ENCODE measurements around the gene NTNG2. TPM values are rescaled to one million over a fixed set of nuclear protein-coding genes. Genes with fewer than 3 reads are reported as not detected.

Gene NTNG2
- total and polyA plus RNA-seq, 2 donors (not counting 1 experiment from before 2014, with no cell fraction given), result 5.0 to 6.6 TPM

DNA sequence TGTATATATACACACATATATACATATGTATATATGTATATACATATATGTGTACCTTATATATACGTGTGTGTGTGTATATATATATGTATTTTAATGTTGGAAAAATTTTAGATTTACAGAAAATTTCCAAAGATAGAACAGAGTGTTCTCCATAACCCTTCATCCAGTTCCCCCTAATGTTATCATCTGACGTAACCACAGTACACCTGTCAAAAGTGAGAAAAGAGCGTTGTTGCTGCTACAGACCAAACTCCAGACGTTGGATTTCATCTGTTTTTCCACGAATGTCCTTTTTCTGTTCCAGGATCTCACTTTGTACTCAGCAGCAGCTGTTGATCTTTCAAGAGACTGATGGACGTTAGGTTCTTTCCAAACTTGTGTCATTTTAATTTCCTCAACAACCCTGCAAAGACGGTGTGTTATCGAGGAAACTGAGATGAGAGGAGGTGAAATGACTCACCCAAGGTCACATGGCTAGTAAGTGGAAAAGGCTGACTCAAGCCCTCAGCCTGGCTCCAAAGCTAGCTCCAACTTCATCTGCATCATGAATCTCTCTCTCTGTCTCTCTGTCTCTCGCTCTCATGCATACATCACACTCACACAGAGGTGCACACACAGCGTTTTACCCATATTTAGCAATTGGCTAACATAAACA lies 17.0 kb upstream of the NTNG2 start:
- Histone ChIP-seq H3K9ac (ENCODE audit: low read length) (no peak overlapping the region), H3K4me2 (replicated peaks; ENCODE audit: low read depth, low read length, poor library complexity, severe bottlenecking) (no peak overlapping the region), H3K27me3 (replicated peaks in 1 of 4; ENCODE audit: control extremely low read depth in 1 of 4, control insufficient read depth in 3 of 4, insufficient read depth in 4 of 4, low read length in 3 of 4) (peaks cover 0 to 45% (median 11%) of the 10 kb centered on the region in 4 experiments), H4K20me1 (ENCODE audit: control insufficient read depth, insufficient read depth, low read length, poor library complexity, severe bottlenecking) (no peaks in the 10 kb centered on the region), H3K27ac (ENCODE audit: low read length in 2 of 2) (no peak overlapping the region), H3K9me3 (ENCODE audit: control extremely low read depth in 1 of 3, control insufficient read depth in 2 of 3, insufficient read depth in 1 of 3, low read length in 2 of 3) (peaks cover 0 to 6% (median 0%) of the 10 kb centered on the region in 3 donors), H3K36me3 (replicated peaks in 1 of 2; ENCODE audit: control extremely low read depth in 1 of 2, control insufficient read depth in 1 of 2, extremely low read depth in 1 of 2, insufficient read depth in 2 of 2, low read length in 1 of 2) (no peaks in the 10 kb centered on the region), H2AFZ (ENCODE audit: insufficient read depth, low read depth, low read length, poor library complexity, severe bottlenecking) (no peak overlapping the region), H3K4me1 (ENCODE audit: control insufficient read depth in 2 of 2, insufficient read depth in 2 of 2, low read length in 2 of 2) (peaks cover 7% of the 10 kb centered on the region in 2 donors), H3K4me3 (ENCODE audit: control extremely low read depth in 1 of 5, extremely low read depth in 1 of 5, insufficient read depth in 1 of 5, low read depth in 2 of 5, low read length in 4 of 5) (no peak overlapping the region), H3K79me2 (ENCODE audit: control insufficient read depth, insufficient read depth, low read length) (no peaks in the 10 kb centered on the region)
- TF ChIP-seq, protein P1, sequence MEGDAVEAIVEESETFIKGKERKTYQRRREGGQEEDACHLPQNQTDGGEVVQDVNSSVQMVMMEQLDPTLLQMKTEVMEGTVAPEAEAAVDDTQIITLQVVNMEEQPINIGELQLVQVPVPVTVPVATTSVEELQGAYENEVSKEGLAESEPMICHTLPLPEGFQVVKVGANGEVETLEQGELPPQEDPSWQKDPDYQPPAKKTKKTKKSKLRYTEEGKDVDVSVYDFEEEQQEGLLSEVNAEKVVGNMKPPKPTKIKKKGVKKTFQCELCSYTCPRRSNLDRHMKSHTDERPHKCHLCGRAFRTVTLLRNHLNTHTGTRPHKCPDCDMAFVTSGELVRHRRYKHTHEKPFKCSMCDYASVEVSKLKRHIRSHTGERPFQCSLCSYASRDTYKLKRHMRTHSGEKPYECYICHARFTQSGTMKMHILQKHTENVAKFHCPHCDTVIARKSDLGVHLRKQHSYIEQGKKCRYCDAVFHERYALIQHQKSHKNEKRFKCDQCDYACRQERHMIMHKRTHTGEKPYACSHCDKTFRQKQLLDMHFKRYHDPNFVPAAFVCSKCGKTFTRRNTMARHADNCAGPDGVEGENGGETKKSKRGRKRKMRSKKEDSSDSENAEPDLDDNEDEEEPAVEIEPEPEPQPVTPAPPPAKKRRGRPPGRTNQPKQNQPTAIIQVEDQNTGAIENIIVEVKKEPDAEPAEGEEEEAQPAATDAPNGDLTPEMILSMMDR (IDR thresholded peaks at IDR 0.05), result no peak
- TF ChIP-seq EZH2 (IDR thresholded peaks at IDR 0.05; ENCODE audit: borderline replicate concordance, insufficient read depth, low read depth, low read length, poor library complexity, severe bottlenecking), result no peak
- Mint-ChIP-seq H3K27me3 (peaks cover 66% of the 10 kb centered on the region), H3K4me3 (no peak overlapping the region), H3K9me3 (ENCODE audit: insufficient read depth) (no peaks in the 10 kb centered on the region), H3K27ac (no peak overlapping the region), H3K4me1 (peaks cover 11% of the 10 kb centered on the region)
- ChIA-PET POLR2A (no interaction called here), CTCF (no interaction called here)
- ATAC-seq (ENCODE audit: low read depth) (no peak), DNase-seq (no peak)
- 87% methylated on average over 6 of the region's 10 CpGs for WGBS (ENCODE audit: insufficient coverage)
- intact Hi-C loops (cut with micrococcal nuclease), result no loop called here

DNA sequence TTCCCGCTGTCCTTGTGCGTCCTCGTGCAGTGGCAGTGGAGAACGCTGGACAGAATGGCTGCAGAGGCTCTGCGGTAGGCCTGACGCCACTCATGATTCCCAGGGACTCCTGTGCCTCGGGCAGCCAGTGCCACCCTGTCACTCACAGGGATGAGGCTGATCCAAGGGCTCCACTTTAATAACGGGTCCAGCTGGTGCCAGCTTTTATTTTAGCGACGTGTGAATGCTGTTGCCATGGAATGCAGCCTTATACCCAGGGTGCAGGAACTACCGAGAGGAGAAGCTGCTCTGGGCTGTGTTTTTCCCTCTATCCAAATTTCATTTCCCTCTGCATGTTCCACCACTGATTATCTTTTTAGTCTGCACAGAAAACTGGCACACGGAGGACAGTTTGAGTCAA lies 15.8 kb upstream of the NTNG2 start:
- Histone ChIP-seq H3K9me3 (ENCODE audit: control extremely low read depth in 1 of 3, control insufficient read depth in 2 of 3, insufficient read depth in 1 of 3, low read length in 2 of 3) (peaks cover 0 to 6% (median 0%) of the 10 kb centered on the region in 3 donors), H3K79me2 (ENCODE audit: control insufficient read depth, insufficient read depth, low read length) (no peaks in the 10 kb centered on the region), H3K27me3 (replicated peaks in 1 of 4; ENCODE audit: control extremely low read depth in 1 of 4, control insufficient read depth in 3 of 4, insufficient read depth in 4 of 4, low read length in 3 of 4) (peaks cover 0 to 39% (median 11%) of the 10 kb centered on the region in 4 experiments), H3K27ac (ENCODE audit: low read length in 2 of 2) (no peak overlapping the region), H3K36me3 (replicated peaks in 1 of 2; ENCODE audit: control extremely low read depth in 1 of 2, control insufficient read depth in 1 of 2, extremely low read depth in 1 of 2, insufficient read depth in 2 of 2, low read length in 1 of 2) (no peaks in the 10 kb centered on the region), H3K9ac (ENCODE audit: low read length) (no peak overlapping the region), H4K20me1 (ENCODE audit: control insufficient read depth, insufficient read depth, low read length, poor library complexity, severe bottlenecking) (no peaks in the 10 kb centered on the region), H3K4me3 (ENCODE audit: control extremely low read depth in 1 of 5, extremely low read depth in 1 of 5, insufficient read depth in 1 of 5, low read depth in 2 of 5, low read length in 4 of 5) (no peak overlapping the region), H3K4me1 (ENCODE audit: control insufficient read depth in 2 of 2, insufficient read depth in 2 of 2, low read length in 2 of 2) (peaks cover 7% of the 10 kb centered on the region in 2 donors), H2AFZ (ENCODE audit: insufficient read depth, low read depth, low read length, poor library complexity, severe bottlenecking) (no peak overlapping the region), H3K4me2 (replicated peaks; ENCODE audit: low read depth, low read length, poor library complexity, severe bottlenecking) (no peak overlapping the region)
- intact Hi-C loops (cut with micrococcal nuclease), result no loop called here
- ChIA-PET CTCF (interaction anchor here (0.6 kb wide), 1 partner anchor 24 kb away, joined by 3 read pairs; no protein-coding TSS in a partner anchor), POLR2A (no interaction called here)
- Mint-ChIP-seq H3K27ac (no peak overlapping the region), H3K9me3 (ENCODE audit: insufficient read depth) (no peaks in the 10 kb centered on the region), H3K4me1 (peaks cover 11% of the 10 kb centered on the region), H3K4me3 (no peak overlapping the region), H3K27me3 (peaks cover 58% of the 10 kb centered on the region)
- DNase-seq (no peak), ATAC-seq (ENCODE audit: low read depth) (no peak)
- 93% methylated on average over 11 of the region's 12 CpGs for WGBS (ENCODE audit: insufficient coverage)
- TF ChIP-seq, protein P1 (IDR thresholded peaks at IDR 0.05), result no peak
- TF ChIP-seq EZH2 (IDR thresholded peaks at IDR 0.05; ENCODE audit: borderline replicate concordance, insufficient read depth, low read depth, low read length, poor library complexity, severe bottlenecking), result no peak
